Measurements from ENCODE around the gene SP2.

The SP2 gene

DNA sequence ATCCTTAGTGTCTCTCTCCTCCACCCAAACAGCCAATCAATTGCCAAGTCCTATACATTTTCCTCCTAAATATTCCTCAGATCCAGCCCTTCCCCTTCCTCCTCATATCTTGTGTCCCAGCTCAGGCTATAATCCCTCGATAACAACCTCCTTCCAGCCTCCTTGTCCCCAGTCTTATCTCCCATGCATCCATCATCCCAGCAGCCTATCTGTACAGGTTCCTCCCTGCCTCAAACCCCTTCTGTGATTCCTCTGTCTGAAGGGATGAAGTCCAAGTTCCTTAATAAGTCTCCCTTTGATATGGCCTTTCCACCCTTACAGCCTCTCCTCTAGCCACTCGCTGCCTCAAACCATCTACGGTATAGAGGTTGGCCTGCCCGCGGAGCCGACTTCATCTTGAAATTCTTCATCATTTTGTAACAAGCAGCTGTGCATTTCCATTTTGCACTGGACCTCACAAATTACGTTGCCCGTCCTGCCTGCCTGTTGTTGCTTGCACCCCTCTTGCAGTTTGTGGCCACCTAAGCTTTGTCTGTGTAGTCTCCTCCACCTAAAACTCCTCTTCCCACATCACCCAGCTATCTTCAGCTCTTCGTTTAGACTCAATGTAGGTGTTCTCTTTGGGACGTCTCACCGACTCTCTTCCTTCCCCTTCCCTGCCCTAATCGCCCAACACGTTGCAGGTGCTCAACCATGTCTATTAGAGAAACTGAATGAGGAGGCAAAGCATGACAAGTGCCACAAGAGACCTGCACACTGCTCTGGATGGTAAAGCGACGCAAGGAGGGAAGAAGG is 74.1 kb downstream of the SP2 start:
- Histone ChIP-seq H3K4me1 (ENCODE audit: insufficient read depth, low read length) (peaks cover 5% of the 10 kb centered on the region; the same call in 1 of the 2 replicates), H3K9ac (ENCODE audit: low read depth, low read length) (peak overlapping the region; percentile 28; the same call in 1 of the 2 replicates), H3K9me3 (ENCODE audit: control insufficient read depth, insufficient read depth, low read length) (no peaks in the 10 kb centered on the region; the same call in 1 of the 2 replicates), H3K36me3 (ENCODE audit: insufficient read depth, low read length) (0 out of 2 replicates have a peak, but pooled peaks cover 4% of the 10 kb centered on the region)

DNA sequence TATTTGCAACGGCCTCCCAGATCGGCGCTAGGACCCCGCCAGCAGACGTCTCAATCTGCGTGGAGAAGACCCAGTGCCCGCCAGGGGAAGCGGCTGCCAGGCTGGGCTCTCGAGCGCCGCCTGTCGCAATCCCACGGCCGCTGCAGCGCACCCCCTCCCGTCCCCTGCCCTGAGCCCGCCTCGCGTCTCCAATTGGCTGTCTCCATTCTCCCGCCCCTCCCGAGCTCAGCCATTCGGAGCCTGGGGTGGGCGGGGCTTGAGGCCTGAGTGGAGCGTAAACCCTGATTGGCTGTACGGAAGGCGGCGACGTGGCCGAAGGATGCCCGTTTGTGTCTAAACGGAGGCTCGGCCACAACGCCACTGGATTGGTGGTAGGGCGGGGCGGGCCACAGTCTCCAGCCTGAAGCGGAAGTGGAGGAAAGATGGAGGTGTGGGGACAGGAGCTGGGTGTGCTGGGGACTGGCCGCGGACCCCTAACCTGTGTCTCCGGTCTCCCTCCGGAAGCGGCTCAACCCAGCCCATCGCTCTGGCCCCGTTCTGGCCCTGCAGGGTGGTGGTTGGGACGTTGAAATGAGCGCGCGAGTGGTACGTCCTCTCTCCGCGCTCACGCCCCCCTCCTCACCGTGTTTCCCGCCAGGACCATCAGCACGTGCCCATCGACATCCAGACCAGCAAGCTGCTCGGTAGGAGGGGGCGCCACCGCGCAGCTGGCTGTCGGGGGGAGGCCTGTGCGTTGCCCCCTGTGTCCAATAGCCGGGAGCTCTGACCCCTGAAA is 74.9 kb downstream of the SP2 start, which contains the start of gene CDK5RAP3:
CDK5RAP3 (plus strand) TSS at position 389 of the 775 bp plus-strand sequence; CDS start at position 423, 34 bp downstream.
- Histone ChIP-seq H3K9ac (ENCODE audit: low read depth, low read length) (peak within 1 kb of the TSS; percentile 86), H3K36me3 (ENCODE audit: insufficient read depth, low read length) (peaks cover 9% of the 10 kb centered on the region; the same call in 1 of the 2 replicates), H3K4me1 (ENCODE audit: insufficient read depth, low read length) (peaks cover 5% of the 10 kb centered on the region; the same call in 1 of the 2 replicates), H3K9me3 (ENCODE audit: control insufficient read depth, insufficient read depth, low read length) (no peaks in the 10 kb centered on the region; the same call in 1 of the 2 replicates)

DNA sequence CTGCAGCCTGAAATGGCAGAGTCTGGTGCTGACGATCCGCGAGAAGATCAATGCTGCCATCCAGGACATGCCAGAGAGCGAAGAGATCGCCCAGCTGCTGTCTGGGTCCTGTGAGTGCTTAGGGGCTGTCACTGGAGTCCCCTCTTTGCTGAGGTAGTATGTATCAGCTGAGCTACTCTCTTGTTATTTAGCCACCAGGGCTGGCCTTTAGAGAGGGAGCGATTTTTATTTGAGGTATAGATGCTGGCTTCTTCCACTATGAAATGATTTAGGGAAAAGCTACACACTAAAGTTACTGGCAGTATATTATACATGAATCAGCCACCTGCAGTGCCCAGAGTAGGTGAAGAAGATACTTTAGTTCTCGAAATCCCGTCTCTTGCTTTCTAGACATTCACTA is 77.5 kb downstream of the SP2 start:
- H3K4me1 ChIP-seq (ENCODE audit: insufficient read depth, low read length), result peaks cover 5% of the 10 kb centered on the region; the same call in 1 of the 2 replicates
- H3K9me3 ChIP-seq (ENCODE audit: control insufficient read depth, insufficient read depth, low read length), result no peaks in the 10 kb centered on the region; the same call in 1 of the 2 replicates
- peaks cover 15% of the 10 kb centered on the region for H3K36me3 ChIP-seq (ENCODE audit: insufficient read depth, low read length)
- no peak overlapping the region for H3K9ac ChIP-seq (ENCODE audit: low read depth, low read length)

DNA sequence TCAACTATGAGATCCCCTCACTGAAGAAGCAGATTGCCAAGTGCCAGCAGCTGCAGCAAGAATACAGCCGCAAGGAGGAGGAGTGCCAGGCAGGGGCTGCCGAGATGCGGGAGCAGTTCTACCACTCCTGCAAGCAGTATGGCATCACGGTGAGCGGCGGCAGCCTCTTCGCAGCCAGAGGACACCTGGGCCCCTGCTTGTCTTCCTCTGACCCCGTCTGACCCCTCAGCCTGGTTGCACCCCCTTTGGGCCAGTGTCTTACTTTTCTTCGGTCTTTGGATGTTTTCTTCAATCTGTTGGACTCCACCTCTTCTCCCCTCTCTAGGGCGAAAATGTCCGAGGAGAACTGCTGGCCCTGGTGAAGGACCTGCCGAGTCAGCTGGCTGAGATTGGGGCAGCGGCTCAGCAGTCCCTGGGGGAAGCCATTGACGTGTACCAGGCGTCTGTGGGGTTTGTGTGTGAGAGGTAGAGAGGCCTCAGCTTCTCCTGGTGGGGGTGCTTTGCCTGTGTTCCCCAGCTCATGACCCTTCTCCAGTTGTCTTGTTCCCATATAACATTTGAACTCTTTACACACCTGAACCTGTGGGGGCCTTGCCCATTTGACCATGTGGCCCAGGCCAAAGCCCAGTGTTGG is 79.3 kb downstream of the SP2 start:
- Histone ChIP-seq H3K36me3 (ENCODE audit: insufficient read depth, low read length) (peaks cover 30% of the 10 kb centered on the region), H3K9me3 (ENCODE audit: control insufficient read depth, insufficient read depth, low read length) (no peaks in the 10 kb centered on the region; the same call in 1 of the 2 replicates), H3K4me1 (ENCODE audit: insufficient read depth, low read length) (peaks cover 2% of the 10 kb centered on the region; the same call in 1 of the 2 replicates), H3K9ac (ENCODE audit: low read depth, low read length) (no peak overlapping the region)

DNA sequence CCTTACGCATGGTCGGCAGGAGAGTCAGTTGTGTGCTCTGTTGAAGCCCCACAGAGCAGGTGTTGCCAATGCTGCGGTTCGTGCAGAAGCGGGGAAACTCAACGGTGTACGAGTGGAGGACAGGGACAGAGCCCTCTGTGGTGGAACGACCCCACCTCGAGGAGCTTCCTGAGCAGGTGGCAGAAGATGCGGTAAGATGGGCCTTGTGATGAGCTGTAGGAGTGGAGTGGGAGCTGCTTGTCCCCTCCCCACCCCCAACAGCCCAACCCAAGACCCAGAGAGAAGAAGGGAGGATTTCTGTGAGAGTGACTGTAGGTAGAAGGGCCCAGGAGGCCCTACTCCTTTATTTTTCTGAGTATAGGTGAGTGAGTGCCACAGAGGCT is 79.8 kb downstream of the SP2 start:
- peaks cover 33% of the 10 kb centered on the region for H3K36me3 ChIP-seq (ENCODE audit: insufficient read depth, low read length)
- H3K9me3 ChIP-seq (ENCODE audit: control insufficient read depth, insufficient read depth, low read length), result no peaks in the 10 kb centered on the region; the same call in 1 of the 2 replicates
- H3K9ac ChIP-seq (ENCODE audit: low read depth, low read length), result no peak overlapping the region
- no peaks in the 10 kb centered on the region for H3K4me1 ChIP-seq (ENCODE audit: insufficient read depth, low read length)

DNA sequence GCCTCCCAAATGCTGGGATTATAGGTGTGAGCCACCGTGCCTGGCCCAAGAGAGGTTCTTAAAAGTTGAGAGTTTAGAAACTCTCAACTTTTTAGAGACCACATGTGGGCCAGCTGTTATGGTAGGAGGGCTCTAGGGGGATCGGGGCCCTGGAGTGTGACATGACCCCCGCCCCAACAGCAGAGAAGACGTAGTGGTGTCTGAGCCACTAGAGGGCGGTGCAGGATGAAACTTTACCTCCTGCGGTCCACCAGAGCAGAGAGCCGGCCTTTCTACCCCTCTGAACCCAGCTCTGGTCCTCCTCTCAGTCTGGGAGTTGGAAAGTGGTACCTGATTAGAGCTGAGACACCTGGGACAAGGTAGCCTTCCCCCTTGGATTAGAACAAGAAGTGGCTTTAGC is 82.3 kb downstream of the SP2 start:
- no peak overlapping the region for H3K9ac ChIP-seq (ENCODE audit: low read depth, low read length)
- no peaks in the 10 kb centered on the region for H3K4me1 ChIP-seq (ENCODE audit: insufficient read depth, low read length)
- H3K9me3 ChIP-seq (ENCODE audit: control insufficient read depth, insufficient read depth, low read length), result no peaks in the 10 kb centered on the region
- H3K36me3 ChIP-seq (ENCODE audit: insufficient read depth, low read length), result peaks cover 36% of the 10 kb centered on the region

Data from ES-I3 (cell line).